ENCODE results near the gene FANCD2.

DNA sequence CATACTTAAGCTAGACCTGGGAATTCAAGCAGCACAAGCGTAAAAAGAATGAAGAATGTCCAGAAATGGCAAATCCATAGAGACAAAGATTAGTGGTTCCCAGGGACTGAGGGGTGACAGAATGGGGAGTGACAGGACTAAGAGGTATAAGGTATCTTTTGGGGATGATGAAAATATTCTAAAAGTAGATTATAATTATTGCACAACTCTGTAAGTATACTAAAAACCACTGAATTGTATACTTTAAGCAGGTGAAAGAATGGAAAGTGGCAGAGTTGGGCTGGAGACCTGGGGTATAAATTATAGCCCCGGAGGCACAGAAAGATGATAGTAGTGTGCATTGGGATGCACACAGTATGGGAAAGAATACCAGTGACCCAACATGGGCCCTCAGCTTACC, 94.8 kb downstream of the FANCD2 start:
- TF ChIP-seq, protein P1, sequence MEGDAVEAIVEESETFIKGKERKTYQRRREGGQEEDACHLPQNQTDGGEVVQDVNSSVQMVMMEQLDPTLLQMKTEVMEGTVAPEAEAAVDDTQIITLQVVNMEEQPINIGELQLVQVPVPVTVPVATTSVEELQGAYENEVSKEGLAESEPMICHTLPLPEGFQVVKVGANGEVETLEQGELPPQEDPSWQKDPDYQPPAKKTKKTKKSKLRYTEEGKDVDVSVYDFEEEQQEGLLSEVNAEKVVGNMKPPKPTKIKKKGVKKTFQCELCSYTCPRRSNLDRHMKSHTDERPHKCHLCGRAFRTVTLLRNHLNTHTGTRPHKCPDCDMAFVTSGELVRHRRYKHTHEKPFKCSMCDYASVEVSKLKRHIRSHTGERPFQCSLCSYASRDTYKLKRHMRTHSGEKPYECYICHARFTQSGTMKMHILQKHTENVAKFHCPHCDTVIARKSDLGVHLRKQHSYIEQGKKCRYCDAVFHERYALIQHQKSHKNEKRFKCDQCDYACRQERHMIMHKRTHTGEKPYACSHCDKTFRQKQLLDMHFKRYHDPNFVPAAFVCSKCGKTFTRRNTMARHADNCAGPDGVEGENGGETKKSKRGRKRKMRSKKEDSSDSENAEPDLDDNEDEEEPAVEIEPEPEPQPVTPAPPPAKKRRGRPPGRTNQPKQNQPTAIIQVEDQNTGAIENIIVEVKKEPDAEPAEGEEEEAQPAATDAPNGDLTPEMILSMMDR (IDR thresholded peaks at IDR 0.05; ENCODE audit: low read depth, low read length, poor library complexity, severe bottlenecking) = no peak
- no peak for TF ChIP-seq EZH2phosphoT487 (IDR thresholded peaks at IDR 0.05; ENCODE audit: borderline replicate concordance, low read length)
